GM12878 (cell line): ENCODE results near the gene MAGI2. TPM values are rescaled to one million over a fixed set of nuclear protein-coding genes. Genes with fewer than 3 reads are reported as not detected.

ENCODE experiments used
- ATAC-seq: fragments of 200-7000 bp; cut with Tn5 transposase; 3 replicates; pipeline ENCODE4 v1.9.1; 2020; ENCODE audit warnings: mild to moderate bottlenecking, moderate library complexity
- BruUV-seq: library from RNA; stranded (reverse); fragments of 400-500 nt; replicated peaks from 2 replicates; lab custom pipeline; 2021; lab: Mats Ljungman, UMichigan
- CTCF ChIA-PET: fragments of 300-600 bp; sonication (Branson Sonifier 250); formaldehyde crosslinking; extraction: SDS; loops from one replicate; lab custom pipeline; 2021; ENCODE audit warnings: inconsistent platforms; lab: Yijun Ruan, JAX
- POLR2A ChIA-PET: fragments of 350-600 bp; formaldehyde crosslinking; extraction: SDS; loops from one replicate; lab custom pipeline; 2021; ENCODE audit warnings: inconsistent platforms; lab: Charles Lee
- RAD21 ChIA-PET: fragments of 300-600 bp; sonication (Branson Sonifier 250); formaldehyde crosslinking; loops from one replicate; lab custom pipeline; 2023; ENCODE audit warnings: antibody characterized with exemption; ENCODE audit not compliant: unreplicated experiment; lab: Charles Lee
- SMC1A ChIA-PET: fragments of 300-600 bp; sonication (Branson Sonifier 250); formaldehyde crosslinking; loops from one replicate; lab custom pipeline; 2023; ENCODE audit not compliant: unreplicated experiment, uncharacterized antibody; lab: Charles Lee
- DNase-seq: peaks from one replicate; pipeline ENCODE4 v3.0.0-alpha.2; 2011; ENCODE audit warnings: low read depth, low spot score
- FAIRE-seq: peaks from 3 replicates; lab custom pipeline; 2011; peaks lifted over from hg19 to GRCh38; lab: Jason Lieb, UNC
- H2AFZ ChIP-seq: 2 replicates; pipeline ENCODE4 v1.6.0; 2011; ENCODE audit warnings: low read depth, low read length, control low read depth; ENCODE audit not compliant: control insufficient read depth
- H3K27ac ChIP-seq: 2 replicates; pipeline ENCODE4 v1.5.1; 2011; ENCODE audit warnings: control low read depth; ENCODE audit not compliant: control insufficient read depth, insufficient read depth
- H3K27me3 ChIP-seq, 2 experiments: replicated peaks in 1 of 2; 2 replicates each; pipeline versions ENCODE4 v1.6.0 to v1.6.1; 2011; ENCODE audit warnings: low read length in 1 of 2; ENCODE audit not compliant: control insufficient read depth in 2 of 2, insufficient read depth in 2 of 2
- H3K36me3 ChIP-seq, 2 experiments: 2 replicates each; pipeline ENCODE4 v1.5.1; 2011; ENCODE audit warnings: low read length in 1 of 2; ENCODE audit not compliant: control insufficient read depth in 2 of 2, insufficient read depth in 2 of 2
- H3K4me1 ChIP-seq: 2 replicates; pipeline ENCODE4 v1.6.1; 2011; ENCODE audit warnings: mild to moderate bottlenecking, low read length, moderate library complexity, mixed read lengths; ENCODE audit not compliant: control insufficient read depth, insufficient read depth
- H3K4me2 ChIP-seq: 2 replicates; pipeline ENCODE4 v1.6.0; 2011; ENCODE audit warnings: control low read depth; ENCODE audit not compliant: control insufficient read depth, insufficient read depth
- H3K4me3 ChIP-seq: fragments of 200-600 bp; sonication (generic); 2 replicates; pipeline ENCODE4 v1.5.1; 2016
- H3K79me2 ChIP-seq: 2 replicates; pipeline ENCODE4 v1.6.0; 2011; ENCODE audit warnings: low read length; ENCODE audit not compliant: control insufficient read depth, insufficient read depth
- H3K9ac ChIP-seq: 2 replicates; pipeline ENCODE4 v1.8.0; 2011; ENCODE audit warnings: low read length, control low read depth, mixed read lengths; ENCODE audit not compliant: control insufficient read depth, insufficient read depth
- H3K9me3 ChIP-seq: replicated peaks from 3 replicates; pipeline ENCODE4 v1.5.1; 2011; ENCODE audit warnings: mild to moderate bottlenecking, low read length; ENCODE audit not compliant: control insufficient read depth, insufficient read depth
- H4K20me1 ChIP-seq: 2 replicates; pipeline ENCODE4 v1.6.0; 2011; ENCODE audit not compliant: control insufficient read depth, insufficient read depth
- CEBPZ ChIP-seq: fragments of 150-350 bp; IDR thresholded peaks from 2 replicates; pipeline ENCODE4 v1.6.1; 2016; ENCODE audit warnings: low read depth, low read length
- MLLT1 ChIP-seq: fragments of 450-650 bp; IDR thresholded peaks from 2 replicates; pipeline ENCODE4 v1.6.1; 2016; ENCODE audit warnings: mild to moderate bottlenecking
- NKRF ChIP-seq: fragments of 450-650 bp; conservative IDR thresholded peaks from 2 replicates; pipeline ENCODE4 v1.6.1; 2017; ENCODE audit warnings: mild to moderate bottlenecking, moderate library complexity
- TBL1XR1 ChIP-seq: IDR thresholded peaks from 2 replicates; pipeline ENCODE4 v1.6.1; 2012; ENCODE audit warnings: low read depth, low read length, improper control_type of control experiment
- ZNF687 ChIP-seq: fragments of 450-650 bp; IDR thresholded peaks from 2 replicates; pipeline ENCODE4 v1.6.1; 2017; ENCODE audit warnings: mild to moderate bottlenecking, moderate library complexity
- WGBS: methylation state at CpG from one replicate; pipeline ENCODE4 v1.1.6; 2016; ENCODE audit warnings: low lambda C conversion rate; ENCODE audit not compliant: insufficient replicate concordance, insufficient coverage; ENCODE audit errors: missing lambda C conversion rate; 5-methylcytosine and 5-hydroxymethylcytosine counted together
- in situ Hi-C: fragments of 300-500 bp; cut with MboI; formaldehyde crosslinking; loops from 9 replicates; pipeline ENCODE4 v1.14.3; 2018; ENCODE audit warnings: mixed read lengths
- intact Hi-C: fragments of 100-400 bp; cut with micrococcal nuclease; formaldehyde crosslinking; loops from one replicate; pipeline ENCODE4 v1.14.2; 2022; ENCODE audit not compliant: unreplicated experiment
- polyA plus RNA-seq, 11 experiments: library from polyadenylated mRNA; depleted of rRNA in 4 of 11; unstranded in 6 of 11; stranded (reverse) in 5 of 11; fragments of >200 nt; fragmentation: Nextera tagmentation in 4 of 11; fragmentation: Illumina TruSeq in 1 of 11; extraction: Ambion mirVana in 4 of 11; extraction: Trizol in 1 of 11; gene quantifications; 1 replicate in 1 of 11; 2 replicates in 10 of 11; pipeline versions ENCODE4 v1.2.1 to v1.2.3, GENCODE V29; 2011 to 2016; ENCODE audit warnings: inconsistent platforms in 2 of 11, missing spikeins in 2 of 11, low read depth in 1 of 11
- total RNA-seq, 4 experiments: library from RNA; depleted of rRNA in 3 of 4; stranded (reverse); fragments of >200 nt in 3 of 4; fragmentation: Illumina TruSeq in 1 of 4; extraction: Trizol in 1 of 4; gene quantifications; 2 replicates each; pipeline versions ENCODE4 v1.2.1 to v1.2.3, GENCODE V29; 2013 to 2021

MAGI2 gene
- total and polyA plus RNA-seq, 10 of the 15 experiments (the other 5 are each of a cell fraction or from before 2014, with no cell fraction given) = 0.01 to 0.31 (median 0.05) TPM; not detected in 2

GRCh38 chr7:78400038-78400437 lies 1053.4 kb downstream of the MAGI2 start:
- no peaks in the 10 kb centered on the region for H4K20me1 ChIP-seq
- no peak overlapping the region for H3K4me2 ChIP-seq
- DNase-seq (no peak), FAIRE-seq (no peak), ATAC-seq (no peak)
- H3K9me3 ChIP-seq = no peaks in the 10 kb centered on the region
- TF ChIP-seq NKRF (no peak), TBL1XR1 (no peak), CEBPZ (no peak), ZNF687 (no peak), MLLT1 (no peak)
- RAD21 ChIA-PET = no interaction called here
- H3K9ac ChIP-seq = no peak overlapping the region
- CTCF ChIA-PET = no interaction called here
- intact Hi-C loops (no loop called here), in situ Hi-C loops (no loop called here)
- whole genome bisulfite sequencing = 0% methylated on average over 2 of the region's 2 CpGs
- BruUV-seq = no TSS peak
- no peaks in the 10 kb centered on the region; a peak in 1 of 4 replicates for H3K27me3 ChIP-seq
- no peak overlapping the region for H2AFZ ChIP-seq
- H3K4me3 ChIP-seq = no peak overlapping the region
- H3K4me1 ChIP-seq = no peaks in the 10 kb centered on the region
- no peaks in the 10 kb centered on the region for H3K36me3 ChIP-seq
- POLR2A ChIA-PET = no interaction called here
- SMC1A ChIA-PET = no interaction called here
- no peak overlapping the region for H3K27ac ChIP-seq
- no peaks in the 10 kb centered on the region for H3K79me2 ChIP-seq
